ENCODE results near the gene SPATA2L.

DNA sequence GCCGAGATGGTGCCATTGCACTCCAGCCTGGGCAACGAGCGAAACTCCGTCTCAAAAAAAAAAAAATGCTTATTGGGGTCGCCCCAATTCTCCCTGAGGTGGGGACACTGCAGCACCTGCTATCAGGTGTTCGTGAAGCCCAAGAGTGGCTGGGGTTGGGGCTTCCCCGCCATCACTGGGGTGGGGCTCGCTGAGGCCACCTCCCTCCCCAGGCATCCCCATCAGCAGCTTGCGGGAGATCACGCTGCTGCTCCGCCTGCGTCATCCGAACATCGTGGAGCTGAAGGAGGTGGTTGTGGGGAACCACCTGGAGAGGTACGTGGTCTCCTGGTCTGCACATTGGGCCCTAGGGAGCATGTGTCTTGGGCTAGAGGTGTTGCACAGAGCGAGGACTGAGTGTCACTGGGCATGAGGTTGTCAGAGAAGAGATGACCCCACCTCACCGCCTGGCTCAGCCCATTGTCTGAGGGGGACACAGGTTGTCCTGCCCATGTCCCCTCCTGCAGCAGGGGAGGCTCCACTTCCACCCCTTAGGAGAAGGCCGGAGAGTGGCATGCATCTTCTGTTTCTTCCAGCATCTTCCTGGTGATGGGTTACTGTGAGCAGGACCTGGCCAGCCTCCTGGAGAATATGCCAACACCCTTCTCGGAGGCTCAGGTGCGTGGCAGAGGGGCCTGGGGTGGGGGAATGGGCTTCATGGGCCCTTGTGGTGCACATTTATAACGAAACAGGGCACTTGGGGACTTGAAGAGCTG is 10.1 kb downstream of the SPATA2L start:
- TF ChIP-seq, protein P1, sequence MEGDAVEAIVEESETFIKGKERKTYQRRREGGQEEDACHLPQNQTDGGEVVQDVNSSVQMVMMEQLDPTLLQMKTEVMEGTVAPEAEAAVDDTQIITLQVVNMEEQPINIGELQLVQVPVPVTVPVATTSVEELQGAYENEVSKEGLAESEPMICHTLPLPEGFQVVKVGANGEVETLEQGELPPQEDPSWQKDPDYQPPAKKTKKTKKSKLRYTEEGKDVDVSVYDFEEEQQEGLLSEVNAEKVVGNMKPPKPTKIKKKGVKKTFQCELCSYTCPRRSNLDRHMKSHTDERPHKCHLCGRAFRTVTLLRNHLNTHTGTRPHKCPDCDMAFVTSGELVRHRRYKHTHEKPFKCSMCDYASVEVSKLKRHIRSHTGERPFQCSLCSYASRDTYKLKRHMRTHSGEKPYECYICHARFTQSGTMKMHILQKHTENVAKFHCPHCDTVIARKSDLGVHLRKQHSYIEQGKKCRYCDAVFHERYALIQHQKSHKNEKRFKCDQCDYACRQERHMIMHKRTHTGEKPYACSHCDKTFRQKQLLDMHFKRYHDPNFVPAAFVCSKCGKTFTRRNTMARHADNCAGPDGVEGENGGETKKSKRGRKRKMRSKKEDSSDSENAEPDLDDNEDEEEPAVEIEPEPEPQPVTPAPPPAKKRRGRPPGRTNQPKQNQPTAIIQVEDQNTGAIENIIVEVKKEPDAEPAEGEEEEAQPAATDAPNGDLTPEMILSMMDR (IDR thresholded peaks at IDR 0.05; ENCODE audit: low read length) = no peak
- no peak for TF ChIP-seq EZH2phosphoT487 (IDR thresholded peaks at IDR 0.05; ENCODE audit: low read length)
- TF ChIP-seq EZH2 (optimal IDR thresholded peaks at IDR 0.05; ENCODE audit: low read depth, low read length) = no peak

Measured in MM.1S (cell line).